CD4-positive, alpha-beta T cell (primary cell): ENCODE data around the gene TCF12. TPM values are rescaled to one million over a fixed set of nuclear protein-coding genes. Genes with fewer than 3 reads are reported as not detected.

ENCODE experiments used
- ATAC-seq: fragments of 200-7000 bp; cut with Tn5 transposase; one replicate; pipeline ENCODE4 v1.10.0; 2022; ENCODE audit warnings: mild to moderate bottlenecking; ENCODE audit not compliant: poor library complexity
- CTCF ChIA-PET: fragments of 350-600 bp; sonication (Branson Sonifier 250); formaldehyde crosslinking; loops from one replicate; lab custom pipeline; 2021; ENCODE audit warnings: antibody characterized with exemption, inconsistent platforms; lab: Charles Lee
- POLR2A ChIA-PET: fragments of 350-600 bp; sonication (Branson Sonifier 250); formaldehyde crosslinking; loops from one replicate; lab custom pipeline; 2021; ENCODE audit warnings: antibody characterized with exemption, inconsistent platforms; lab: Charles Lee
- DNase-seq, 14 experiments: peaks; one replicate each; pipeline ENCODE4 v3.0.0-alpha.2; 2013 to 2020; ENCODE audit warnings: mixed read lengths in 2 of 14
- H3K27ac ChIP-seq, 2 donors: one replicate each; pipeline versions ENCODE4 v1.5.1 to v1.7.0; 2013; ENCODE audit warnings: low read length in 2 of 2, low read depth in 1 of 2, mild to moderate bottlenecking in 1 of 2
- H3K27me3 ChIP-seq, 2 experiments: 1 replicate in 1 of 2; 2 replicates in 1 of 2; pipeline versions ENCODE4 v1.6.1 to v1.7.0; 2013; ENCODE audit warnings: low read length in 2 of 2, control low read depth in 1 of 2, mild to moderate bottlenecking in 1 of 2, moderate library complexity in 1 of 2; ENCODE audit not compliant: insufficient read depth in 2 of 2, control insufficient read depth in 1 of 2
- H3K36me3 ChIP-seq: one replicate; pipeline ENCODE4 v1.6.1; 2013; ENCODE audit warnings: low read length, control low read depth; ENCODE audit not compliant: insufficient read depth
- H3K4me1 ChIP-seq: one replicate; pipeline ENCODE4 v1.6.1; 2013; ENCODE audit warnings: low read length, control low read depth; ENCODE audit not compliant: insufficient read depth
- H3K4me3 ChIP-seq: one replicate; pipeline ENCODE4 v1.5.1; 2013; ENCODE audit warnings: mild to moderate bottlenecking, low read length, moderate library complexity
- H3K9me3 ChIP-seq, 2 experiments: 1 replicate in 1 of 2; 2 replicates in 1 of 2; pipeline versions ENCODE4 v1.6.1 to v1.7.0; 2013; ENCODE audit warnings: low read length in 2 of 2, mild to moderate bottlenecking in 2 of 2, control low read depth in 1 of 2, moderate library complexity in 1 of 2; ENCODE audit not compliant: control insufficient read depth in 1 of 2, insufficient read depth in 1 of 2
- H3K27ac Mint-ChIP-seq: one replicate; pipeline ENCODE4 v1.8.0; 2020; ENCODE audit warnings: mixed read lengths
- H3K27me3 Mint-ChIP-seq: one replicate; pipeline ENCODE4 v1.8.0; 2021; ENCODE audit warnings: mixed read lengths
- H3K36me3 Mint-ChIP-seq: one replicate; pipeline ENCODE4 v1.8.0; 2021; ENCODE audit warnings: low read depth, mixed read lengths
- H3K4me1 Mint-ChIP-seq: one replicate; pipeline ENCODE4 v1.8.0; 2021; ENCODE audit warnings: low read depth, mixed read lengths
- H3K4me3 Mint-ChIP-seq: one replicate; pipeline ENCODE4 v1.8.0; 2020; ENCODE audit warnings: mild to moderate bottlenecking, mixed read lengths
- H3K9me3 Mint-ChIP-seq: one replicate; pipeline ENCODE4 v1.8.0; 2020; ENCODE audit warnings: mixed read lengths
- intact Hi-C, 2 experiments: fragments of 100-400 bp; cut with DNase I in 1 of 2; cut with micrococcal nuclease in 1 of 2; formaldehyde crosslinking; loops; one replicate each; pipeline versions ENCODE4 v1.15.1 to v1.9.0; 2023 to 2025; cut with DNase I, micrococcal nuclease
- total RNA-seq, 174 experiments: library from RNA in 2 of 174; stranded (reverse) in 2 of 174; gene quantifications; one replicate each; pipeline ENCODE4 v1.2.3 and lab custom pipeline; 2021 to 2026
- TF ChIP-seq, protein P1 (sequence below): fragments of 200-600 bp; IDR thresholded peaks from one replicate; pipeline ENCODE4 v1.8.0; 2022; ENCODE audit warnings: antibody characterized with exemption, mild to moderate bottlenecking

TCF12 gene
- total RNA-seq, 2 experiments from 2014 or later = 54.0 TPM

- CTCF ChIA-PET = no interaction called here
- H3K27ac ChIP-seq = no peak overlapping the region
Observed at GRCh38 chr15:56985856-56986255, 67.4 kb downstream of the TCF12 start.

GRCh38 chr15:56987286-56987685, 68.8 kb downstream of the TCF12 start:
- no peak overlapping the region for H3K4me3 ChIP-seq
- TF ChIP-seq, protein P1, sequence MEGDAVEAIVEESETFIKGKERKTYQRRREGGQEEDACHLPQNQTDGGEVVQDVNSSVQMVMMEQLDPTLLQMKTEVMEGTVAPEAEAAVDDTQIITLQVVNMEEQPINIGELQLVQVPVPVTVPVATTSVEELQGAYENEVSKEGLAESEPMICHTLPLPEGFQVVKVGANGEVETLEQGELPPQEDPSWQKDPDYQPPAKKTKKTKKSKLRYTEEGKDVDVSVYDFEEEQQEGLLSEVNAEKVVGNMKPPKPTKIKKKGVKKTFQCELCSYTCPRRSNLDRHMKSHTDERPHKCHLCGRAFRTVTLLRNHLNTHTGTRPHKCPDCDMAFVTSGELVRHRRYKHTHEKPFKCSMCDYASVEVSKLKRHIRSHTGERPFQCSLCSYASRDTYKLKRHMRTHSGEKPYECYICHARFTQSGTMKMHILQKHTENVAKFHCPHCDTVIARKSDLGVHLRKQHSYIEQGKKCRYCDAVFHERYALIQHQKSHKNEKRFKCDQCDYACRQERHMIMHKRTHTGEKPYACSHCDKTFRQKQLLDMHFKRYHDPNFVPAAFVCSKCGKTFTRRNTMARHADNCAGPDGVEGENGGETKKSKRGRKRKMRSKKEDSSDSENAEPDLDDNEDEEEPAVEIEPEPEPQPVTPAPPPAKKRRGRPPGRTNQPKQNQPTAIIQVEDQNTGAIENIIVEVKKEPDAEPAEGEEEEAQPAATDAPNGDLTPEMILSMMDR = no peak
- intact Hi-C loops = no loop called here
- CTCF ChIA-PET = no interaction called here
- Mint-ChIP-seq H3K4me1 (peaks cover 69% of the 10 kb centered on the region), H3K27ac (no peak overlapping the region), H3K4me3 (no peak overlapping the region), H3K36me3 (peaks cover 2% of the 10 kb centered on the region), H3K27me3 (no peaks in the 10 kb centered on the region), H3K9me3 (no peaks in the 10 kb centered on the region)
- DNase-seq (no peak), ATAC-seq (no peak)
- POLR2A ChIA-PET = no interaction called here
- no peaks in the 10 kb centered on the region for H3K36me3 ChIP-seq
- no peak overlapping the region for H3K27ac ChIP-seq
- no peaks in the 10 kb centered on the region for H3K27me3 ChIP-seq
- no peaks in the 10 kb centered on the region for H3K9me3 ChIP-seq
- no peaks in the 10 kb centered on the region for H3K4me1 ChIP-seq

More at GRCh38 chr15:56985856-56986255, 67.4 kb downstream of the TCF12 start:
- H3K36me3 Mint-ChIP-seq = no peaks in the 10 kb centered on the region
- Histone ChIP-seq H3K27me3 (no peaks in the 10 kb centered on the region), H3K9me3 (no peaks in the 10 kb centered on the region), H3K4me1 (no peaks in the 10 kb centered on the region), H3K36me3 (no peaks in the 10 kb centered on the region), H3K4me3 (no peak overlapping the region)
- intact Hi-C loops = no loop called here
- POLR2A ChIA-PET = no interaction called here
- ATAC-seq (no peak), DNase-seq (no peak)
- H3K27me3 Mint-ChIP-seq = no peaks in the 10 kb centered on the region
- H3K4me3 Mint-ChIP-seq = no peak overlapping the region
- TF ChIP-seq, protein P1 = no peak
- H3K4me1 Mint-ChIP-seq = peaks cover 80% of the 10 kb centered on the region
- H3K9me3 Mint-ChIP-seq = no peaks in the 10 kb centered on the region
- no peak overlapping the region for H3K27ac Mint-ChIP-seq

DNA sequence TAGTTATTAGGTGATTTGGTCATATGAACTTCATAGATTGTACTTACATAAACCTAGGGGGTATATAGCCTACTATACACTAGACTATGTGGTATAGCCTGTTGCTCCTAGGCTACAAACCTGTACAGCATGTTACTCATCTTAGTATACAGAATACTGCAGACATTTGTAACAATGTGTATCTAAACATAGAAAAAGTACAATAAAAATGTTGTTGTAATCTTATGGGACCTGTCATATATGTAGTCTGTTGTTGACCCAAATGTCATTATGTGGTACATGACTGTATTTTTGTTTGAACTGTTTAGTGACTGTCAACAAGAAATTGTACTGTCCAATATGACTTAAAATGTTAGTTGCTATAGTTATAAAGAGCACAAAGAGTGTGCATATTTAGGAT, 69.8 kb downstream of the TCF12 start:
- Mint-ChIP-seq H3K9me3 (no peaks in the 10 kb centered on the region), H3K27ac (no peak overlapping the region), H3K4me1 (peaks cover 61% of the 10 kb centered on the region), H3K4me3 (no peak overlapping the region), H3K27me3 (no peaks in the 10 kb centered on the region), H3K36me3 (peaks cover 11% of the 10 kb centered on the region)
- H3K9me3 ChIP-seq = no peaks in the 10 kb centered on the region
- H3K4me1 ChIP-seq = no peaks in the 10 kb centered on the region
- DNase-seq (no peak), ATAC-seq (no peak)
- ChIA-PET CTCF (no interaction called here), POLR2A (no interaction called here)
- no peak overlapping the region for H3K4me3 ChIP-seq
- H3K27ac ChIP-seq = no peak overlapping the region
- H3K36me3 ChIP-seq = peaks cover 5% of the 10 kb centered on the region
- TF ChIP-seq, protein P1 = no peak
- H3K27me3 ChIP-seq = no peaks in the 10 kb centered on the region
- intact Hi-C loops = no loop called here
